NCI-H187 treated with DMSO at 0.1 percent for 48 hours (cell line): ENCODE results near the gene ASCL5.

ENCODE experiments used
- DNase-seq: peaks from one replicate; lab custom pipeline; 2025; lab: John Stamatoyannopoulos, UW

Gene ASCL5

DNA sequence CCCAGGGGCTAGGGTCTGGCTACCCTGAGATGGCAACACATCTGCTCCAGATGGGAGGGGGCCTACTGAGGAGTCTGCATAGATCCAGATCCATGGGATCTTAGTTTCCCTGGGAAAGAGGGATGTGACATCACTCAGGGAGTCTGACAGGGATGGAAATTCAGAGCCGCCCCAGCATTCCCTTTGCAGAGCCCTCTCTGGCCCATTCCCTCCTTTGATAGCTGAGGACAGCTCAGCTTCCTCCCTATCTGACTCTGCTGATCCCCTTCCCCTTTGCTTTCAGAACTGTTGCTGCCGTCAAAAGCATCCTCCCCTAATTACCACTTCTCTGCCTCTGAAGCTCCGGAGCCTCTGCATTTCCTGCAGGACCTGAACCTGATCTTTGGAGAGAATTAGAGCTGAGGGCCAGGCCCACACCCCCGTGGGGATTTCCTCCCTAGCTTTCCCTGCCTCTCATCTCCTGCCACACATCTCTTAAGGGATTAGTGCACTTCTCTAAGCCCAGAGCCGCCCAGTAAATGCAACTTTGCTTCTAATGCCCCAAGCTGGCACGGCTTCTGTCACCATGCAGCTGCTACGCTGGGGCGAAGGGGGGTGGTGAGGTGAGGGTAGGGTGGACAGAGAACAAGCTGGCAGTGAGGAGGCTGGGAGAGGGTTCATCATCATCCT lies 9.5 kb upstream of the ASCL5 start:
- no peak for DNase-seq

DNA sequence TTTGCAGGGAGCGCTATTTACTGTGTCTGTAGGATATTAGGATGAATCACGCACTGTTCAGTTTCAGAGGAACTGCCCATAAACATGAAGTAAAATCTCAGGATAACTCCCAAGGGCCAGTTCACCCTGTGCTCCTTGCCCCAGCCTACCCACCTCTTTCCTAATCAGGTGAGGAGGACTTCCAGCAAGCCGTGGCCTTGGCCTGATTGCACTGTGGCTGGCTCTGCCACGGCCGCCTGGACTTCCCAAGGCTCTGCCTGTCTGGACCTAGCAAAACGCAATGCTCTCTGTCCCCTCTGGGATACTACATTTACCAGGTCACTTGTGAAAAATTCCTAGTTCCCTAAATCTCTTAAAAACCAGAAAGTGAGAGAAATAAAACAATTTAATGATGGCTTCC lies 7.4 kb upstream of the ASCL5 start:
- no peak for DNase-seq

DNA sequence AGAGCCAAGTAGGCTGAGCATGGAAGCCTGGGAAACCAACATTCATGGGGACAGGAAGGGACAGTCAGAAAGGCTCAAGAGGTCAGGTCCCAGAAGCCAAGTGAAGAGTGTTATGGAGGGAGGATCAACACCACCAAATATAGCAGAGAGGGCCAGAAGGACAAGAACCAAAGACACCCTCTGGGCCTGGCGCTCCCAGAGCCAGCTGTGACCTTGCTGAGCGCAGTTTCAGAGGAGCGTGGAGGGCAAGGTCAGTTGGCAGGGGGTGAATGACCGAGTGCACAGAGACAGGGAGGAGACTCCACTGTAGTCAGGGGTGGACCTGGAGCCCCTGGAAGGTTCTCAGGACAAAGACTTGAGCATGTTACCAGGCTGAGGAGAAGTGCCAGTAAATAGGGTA lies 4.4 kb upstream of the ASCL5 start:
- DNase-seq, result no peak

DNA sequence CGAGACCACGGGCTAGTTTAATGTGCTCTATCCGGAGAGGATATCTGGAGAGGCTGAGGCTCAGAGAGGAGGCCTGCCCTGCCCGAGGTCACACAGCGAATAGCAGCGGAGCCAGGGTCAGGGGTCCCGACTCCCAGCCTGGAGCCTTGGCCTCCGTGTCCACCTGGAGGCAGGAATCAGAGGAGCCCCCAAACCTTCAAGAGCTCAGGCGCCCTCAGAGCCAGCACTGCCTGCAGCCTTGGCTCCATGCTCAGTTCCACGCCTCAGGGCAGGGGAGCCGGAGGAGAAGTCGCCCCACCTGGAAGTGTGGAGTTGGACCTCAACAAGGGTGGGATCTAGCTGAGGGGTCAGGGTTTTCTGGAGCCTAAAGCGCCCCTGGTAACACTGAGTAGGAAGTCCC lies 2.0 kb upstream of the ASCL5 start:
- no peak for DNase-seq

DNA sequence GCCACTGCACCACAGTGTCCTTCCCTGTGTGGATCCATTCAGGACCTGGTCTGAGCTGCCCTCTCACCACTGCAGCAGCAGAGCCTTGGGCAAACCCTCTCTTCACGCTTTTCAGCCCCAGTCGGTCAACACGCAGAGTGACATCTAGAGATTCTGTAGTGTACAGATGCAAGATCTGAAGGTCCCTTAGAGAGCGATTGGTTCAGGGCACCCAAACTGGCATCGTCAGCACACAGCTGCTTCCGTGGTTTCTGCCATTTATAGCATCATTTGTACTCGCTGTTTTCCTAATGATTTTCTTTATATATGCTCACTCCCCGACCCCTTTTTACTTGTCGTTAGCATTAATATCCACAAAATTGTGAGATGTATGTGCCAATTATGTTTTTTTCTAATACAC lies 1.5 kb upstream of the ASCL5 start:
- no peak for DNase-seq

DNA sequence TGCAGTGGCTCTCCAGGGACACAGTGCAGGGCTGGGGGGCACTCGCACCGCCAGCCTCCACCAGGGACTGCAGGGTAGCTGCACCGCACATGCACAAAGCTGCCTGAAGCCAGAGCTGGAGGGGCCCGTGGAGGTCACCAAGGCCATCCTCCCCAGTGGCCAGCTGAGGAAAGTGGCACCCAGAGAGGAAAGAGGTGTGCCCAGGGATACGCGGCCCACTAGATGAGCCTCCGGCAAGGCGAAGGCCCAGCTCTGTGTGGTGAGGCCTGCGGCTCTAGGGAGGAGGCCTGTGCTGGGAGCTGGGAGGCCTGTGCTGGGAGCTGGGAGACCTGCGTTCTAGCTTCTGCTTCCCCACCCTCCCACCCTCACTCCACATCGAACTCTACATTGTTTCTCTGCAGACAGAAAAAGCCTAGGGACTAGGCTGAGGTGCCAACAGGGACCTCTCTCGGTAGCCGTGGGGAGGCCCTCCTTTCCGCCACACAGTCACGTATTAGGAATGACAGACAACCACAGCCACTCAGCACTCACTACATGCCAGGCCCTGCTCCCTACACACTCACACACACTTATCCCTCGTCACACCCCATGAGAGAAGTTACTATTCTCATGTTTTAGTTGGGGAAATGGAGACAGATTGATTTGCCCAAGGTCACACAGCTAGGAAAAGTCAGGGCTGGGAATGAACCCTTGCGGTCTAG lies 921 bp upstream of the ASCL5 start:
- no peak for DNase-seq

DNA sequence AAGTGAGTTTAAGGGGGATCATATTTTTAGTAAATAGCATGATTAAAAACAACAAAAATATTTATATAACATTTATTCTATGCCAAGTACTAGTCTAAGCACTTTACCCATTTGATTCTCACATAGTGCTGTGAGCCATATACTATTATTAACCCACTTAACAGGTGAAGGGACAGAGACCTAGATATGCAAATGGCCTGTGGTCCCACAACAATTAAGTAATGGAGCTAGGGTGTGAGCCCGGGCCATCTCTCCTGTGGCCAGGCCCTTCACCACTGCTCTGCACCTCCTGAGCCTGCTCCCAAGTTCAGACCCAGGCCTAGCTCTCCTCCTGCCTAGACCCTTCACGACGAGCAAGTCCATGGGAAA lies 537 bp downstream of the ASCL5 start:
- no peak for DNase-seq

DNA sequence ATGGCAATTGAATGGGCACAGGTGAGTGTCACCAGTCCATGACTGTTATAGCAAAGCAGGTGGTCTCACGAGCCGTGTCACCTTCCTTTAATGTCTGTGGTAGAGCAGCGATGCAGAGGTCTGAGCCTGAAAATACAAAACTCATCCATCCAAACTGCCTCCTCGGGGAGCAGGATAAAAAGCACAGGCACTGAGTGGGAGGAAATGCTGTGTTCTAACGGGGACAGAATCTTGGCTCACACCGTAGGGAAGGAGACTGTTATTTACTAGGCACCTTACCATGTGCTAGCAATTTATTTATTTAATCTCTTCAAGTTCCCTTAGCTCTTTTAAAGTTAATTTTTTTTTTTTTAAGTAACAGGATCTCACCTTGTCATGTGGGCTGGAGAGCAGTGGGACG lies 1.2 kb downstream of the ASCL5 start:
- DNase-seq, result no peak

DNA sequence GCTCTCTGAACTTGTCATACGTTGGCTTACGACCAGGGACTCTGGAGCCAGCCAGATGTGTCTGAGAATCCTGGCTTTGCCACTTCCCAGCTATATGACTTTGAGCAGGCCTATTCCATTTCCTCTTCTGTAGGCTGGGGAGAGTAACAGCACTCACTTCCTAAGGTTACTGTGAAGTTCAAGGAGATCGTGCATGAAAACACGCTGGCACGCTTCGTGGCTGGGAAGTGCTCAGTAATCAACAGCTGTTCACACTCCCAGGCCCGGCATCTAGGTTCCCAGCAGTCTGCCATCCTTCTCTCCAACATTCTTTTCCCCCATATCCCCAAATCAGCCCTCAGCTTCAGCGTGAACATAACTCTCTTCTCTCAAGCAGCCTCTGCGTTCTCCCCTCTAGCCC lies 2.0 kb downstream of the ASCL5 start:
- DNase-seq, result no peak

DNA sequence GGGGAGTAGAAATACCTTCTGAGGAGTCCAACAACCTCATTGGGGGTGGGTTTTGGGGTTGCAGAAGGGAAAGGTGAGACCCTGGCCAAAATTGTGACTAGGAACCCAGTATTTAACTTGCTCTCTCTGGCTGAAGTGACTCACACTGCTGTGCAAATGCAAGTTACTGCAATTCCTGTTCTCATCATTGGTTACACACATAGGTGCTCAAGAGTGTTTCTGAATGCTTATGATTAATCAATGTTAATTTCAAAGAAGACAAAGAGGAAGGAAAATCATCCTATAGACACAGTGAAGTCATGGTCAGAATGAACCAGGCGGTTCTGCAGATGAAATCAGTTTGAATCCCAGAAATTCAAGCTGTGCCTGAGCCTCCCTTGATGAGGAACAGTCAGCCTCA lies 3.1 kb downstream of the ASCL5 start:
- DNase-seq, result no peak

DNA sequence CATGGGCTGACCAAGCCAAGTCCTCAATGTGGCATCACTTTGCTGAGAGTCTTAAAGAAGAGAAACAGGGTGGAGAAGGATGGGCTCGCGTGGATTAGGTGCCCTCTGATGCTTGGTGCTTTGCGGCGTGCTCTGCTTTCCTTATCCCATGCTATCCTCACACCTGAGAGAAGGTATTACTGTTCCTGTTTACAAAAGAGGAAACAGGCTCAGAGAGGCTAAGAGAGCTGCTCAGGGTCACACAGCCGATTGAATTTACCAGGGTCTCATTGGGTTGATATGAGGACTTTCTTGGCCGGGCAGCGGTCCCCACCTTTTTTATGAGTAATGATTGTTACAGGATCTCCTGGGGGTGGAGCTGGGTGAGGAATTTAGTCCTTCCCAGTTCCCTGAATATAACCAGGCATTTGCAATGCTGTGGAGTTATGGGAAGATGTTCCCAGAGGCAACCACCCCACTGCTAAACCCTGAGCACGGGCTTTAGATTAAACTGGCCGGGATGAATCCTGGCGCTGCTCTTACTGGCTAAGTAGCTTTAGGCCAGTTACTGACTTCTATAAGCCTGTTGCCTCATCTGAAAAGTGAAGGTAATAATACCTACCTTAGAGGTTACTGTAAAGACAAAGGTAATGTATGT lies 4.5 kb downstream of the ASCL5 start:
- no peak for DNase-seq

DNA sequence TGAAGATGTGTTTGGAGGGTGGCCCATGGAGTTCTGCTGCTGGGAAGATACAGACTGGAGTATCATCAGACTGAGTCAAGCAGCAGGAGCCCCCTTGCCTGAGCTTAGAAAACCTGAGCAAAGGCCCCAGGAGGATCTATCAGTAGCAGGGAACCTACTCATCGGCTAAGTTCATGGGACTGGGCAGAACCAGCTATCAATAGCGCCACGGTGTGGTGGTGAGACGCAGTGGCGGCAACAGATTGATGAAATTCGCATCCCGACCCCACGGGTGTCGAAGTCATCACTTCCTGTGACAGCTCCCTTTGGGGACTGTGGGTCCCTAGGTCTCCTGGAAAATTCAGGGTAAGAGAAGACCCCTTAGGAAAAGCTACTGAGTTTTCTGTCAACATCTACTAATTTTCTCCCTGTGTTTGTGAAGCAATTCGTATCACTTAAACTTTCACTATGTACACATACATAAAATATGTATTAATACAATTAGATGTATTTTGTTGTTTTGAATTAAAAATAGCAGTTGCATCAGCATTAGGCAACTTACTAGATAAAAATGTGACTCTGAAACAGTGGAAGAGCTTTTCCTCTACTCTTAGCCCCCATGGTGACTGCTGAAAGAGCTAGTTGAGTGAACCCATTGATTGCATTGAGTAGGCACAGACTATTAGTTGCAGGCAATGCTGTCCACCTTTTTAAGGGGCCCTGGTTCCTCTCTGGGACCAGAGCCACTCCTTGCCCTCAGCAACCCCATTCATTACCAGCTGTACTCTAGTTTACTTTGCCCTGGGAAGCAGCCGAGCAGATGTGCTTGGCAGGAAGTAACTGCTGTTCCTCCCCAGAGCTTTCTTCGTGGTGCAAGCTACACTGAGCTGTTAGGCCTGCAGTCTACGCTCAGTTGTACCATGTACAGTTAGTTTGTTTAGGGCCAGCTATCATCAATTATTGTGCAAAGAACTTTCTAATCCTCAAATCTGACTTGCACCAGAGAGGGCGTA lies 7.5 kb downstream of the ASCL5 start:
- DNase-seq, result no peak

DNA sequence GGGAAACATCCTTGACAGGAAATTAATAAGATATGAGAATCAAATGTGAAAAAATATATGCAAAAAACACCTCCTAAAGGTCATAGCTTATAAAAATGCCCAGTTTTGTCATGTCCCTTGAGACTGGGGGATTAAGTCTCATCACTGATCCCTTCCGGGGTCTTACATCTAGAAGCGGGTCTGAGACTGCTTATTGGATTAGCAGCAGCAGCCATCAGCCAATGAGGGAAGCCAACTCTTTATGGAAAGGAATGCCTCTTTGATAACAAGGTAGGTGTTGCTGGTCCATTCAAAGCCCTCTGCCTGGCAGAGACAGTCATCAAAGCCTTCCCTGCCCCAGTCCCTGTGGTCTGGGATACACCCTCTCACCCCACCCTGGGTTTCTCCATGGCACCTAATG lies 10.9 kb downstream of the ASCL5 start:
- DNase-seq, result no peak

DNA sequence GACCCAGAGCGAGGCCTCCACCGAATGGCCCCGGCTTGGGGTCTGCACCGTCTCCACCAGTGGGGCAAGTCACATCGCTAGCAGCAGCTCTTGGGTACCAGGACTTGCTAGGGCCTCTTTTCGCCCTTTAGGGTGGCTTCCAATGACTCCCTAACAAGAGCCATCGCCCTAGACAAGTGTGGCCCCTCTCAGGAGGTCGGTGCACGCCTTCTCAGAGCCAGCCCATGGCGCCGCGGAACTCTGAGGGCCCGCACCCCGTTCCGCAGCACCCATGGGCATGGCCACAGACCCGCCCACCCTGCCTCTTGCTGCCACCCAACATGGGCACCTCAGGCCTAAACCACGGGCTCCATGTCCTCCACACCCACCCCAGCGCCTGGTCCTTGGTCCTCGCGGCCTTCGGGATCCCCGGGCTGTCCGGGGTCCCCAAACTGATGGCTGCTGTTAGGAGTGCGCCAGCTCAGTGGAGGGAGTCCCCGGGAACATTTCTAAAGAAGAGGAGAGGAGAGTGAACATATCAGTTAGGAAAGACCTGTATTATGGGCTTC lies 11.5 kb downstream of the ASCL5 start:
- DNase-seq, result no peak

DNA sequence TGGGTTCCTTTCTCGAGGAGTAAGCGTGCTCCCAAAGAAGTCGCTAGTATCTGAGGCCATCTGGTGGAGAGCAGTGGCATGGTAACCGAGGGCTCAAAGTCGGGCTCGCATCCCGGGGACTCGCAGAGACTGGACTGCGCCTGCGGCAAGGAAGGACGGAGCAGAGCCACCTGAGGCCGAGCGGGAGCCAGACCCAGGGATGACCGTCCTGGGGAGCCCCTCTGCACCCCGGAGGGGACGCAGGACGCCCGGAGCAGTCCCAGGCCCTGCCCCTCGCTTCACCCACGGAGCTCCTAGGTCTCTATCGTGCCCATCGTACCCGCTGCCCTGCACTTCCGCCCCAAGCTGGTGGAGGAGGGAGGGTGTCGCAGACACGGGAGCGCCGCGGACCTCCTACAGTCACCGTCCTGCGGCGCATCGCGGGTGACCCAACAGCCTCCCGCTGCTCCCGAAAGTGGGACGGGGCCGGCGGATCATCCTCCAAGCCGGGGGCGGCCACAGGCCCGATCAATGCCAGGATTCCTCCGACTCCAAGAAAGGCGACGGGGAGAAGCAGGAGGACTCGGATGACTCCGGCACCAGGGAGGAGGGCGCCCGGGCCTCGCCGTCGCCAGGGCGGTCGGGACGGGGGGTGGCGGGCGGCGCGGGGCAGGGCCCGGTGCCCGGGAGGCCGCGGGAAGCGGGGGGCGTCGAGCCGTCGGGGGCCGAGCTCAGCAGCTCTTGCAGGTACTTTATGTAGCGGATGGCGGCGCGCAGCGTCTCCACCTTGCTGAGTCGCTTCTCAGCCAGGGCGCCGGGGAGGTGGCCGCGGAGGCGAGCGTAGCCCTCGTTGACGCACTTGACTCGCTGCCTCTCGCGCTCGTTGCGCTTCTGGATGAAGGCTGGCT lies 12.5 kb downstream of the ASCL5 start:
- peak; percentile 66 for DNase-seq

DNA sequence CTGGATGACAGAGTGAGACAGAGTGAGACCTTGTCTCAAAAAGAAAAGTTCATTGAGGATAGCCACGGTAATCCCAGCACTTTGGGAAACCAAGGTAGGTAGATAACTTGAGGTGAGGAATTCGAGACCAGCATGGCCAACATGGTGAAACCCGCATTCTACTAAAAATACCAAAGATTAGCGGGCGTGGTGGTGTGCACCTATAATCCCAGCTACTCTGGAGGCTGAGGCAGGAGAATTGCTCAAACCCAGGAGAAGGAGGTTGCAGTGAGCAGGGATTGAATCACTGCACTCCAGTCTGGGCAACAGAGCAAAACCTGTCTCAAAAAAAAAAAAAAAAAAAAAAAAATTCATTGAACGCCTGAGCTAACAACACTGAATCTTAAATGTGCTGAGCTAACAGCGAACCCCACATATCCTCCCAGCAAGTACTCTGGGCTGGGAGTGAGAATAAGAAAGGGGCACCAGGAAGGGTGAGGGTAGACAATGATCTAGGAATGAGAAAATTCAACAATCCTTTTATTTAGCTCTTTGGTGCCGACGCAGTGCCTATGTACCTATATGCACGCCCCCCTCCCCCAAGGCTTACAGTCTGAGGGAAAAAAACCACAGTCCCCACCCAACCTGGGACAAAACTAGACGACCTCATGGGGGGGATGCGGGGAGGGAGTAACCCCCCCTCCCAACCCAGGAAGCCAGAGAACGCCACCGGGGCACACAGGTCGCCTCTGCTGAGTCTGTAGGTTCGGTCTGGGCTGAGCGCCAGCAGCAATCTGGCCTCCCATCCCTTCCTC lies 13.3 kb downstream of the ASCL5 start:
- DNase-seq, result no peak

DNA sequence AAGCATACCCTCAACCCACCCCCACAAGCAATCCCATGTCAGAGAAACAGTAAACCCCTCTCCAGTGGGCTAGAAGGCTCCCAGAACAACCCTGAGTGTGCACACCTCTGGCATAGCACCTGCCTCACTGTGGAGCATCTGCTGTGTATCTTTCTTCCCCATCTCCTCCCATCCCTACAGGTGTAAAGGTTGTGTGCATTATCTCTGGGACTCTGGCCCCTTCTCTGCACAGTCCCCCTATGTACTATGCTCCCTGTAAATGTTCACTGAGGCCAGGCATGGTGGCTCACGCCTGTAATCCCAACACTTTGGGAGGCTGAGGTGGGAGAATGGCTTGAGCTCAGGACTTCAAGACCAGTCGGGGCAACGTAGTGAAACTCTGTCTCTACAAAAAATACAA lies 14.1 kb downstream of the ASCL5 start:
- no peak for DNase-seq

DNA sequence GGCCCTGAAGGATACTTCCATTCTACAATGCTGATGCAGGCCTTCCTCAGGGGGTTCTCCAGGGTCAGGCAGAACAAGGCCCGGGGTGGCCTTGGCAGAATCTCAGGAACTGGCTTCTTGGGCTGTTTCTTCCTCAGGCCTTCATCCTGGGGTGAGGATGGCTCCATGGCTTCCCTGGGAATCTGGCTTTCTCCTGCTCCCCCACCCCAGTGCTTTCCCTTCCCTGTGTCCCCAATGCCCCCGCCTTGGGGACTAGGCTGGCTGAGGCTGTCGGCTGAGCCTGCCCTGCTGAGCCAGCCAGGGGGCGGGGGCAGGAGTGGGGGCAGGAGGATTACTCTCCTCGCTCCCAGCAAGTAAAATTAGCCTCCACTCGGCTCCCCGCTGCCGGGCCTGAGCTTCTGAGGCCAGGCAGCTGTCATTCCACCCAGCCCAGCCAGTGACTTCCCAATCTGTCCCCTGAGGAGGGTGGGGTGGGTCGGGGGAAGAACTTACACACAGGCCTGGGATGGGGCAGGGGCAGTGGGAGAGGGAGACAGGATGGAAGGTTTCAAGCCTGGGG lies 14.7 kb downstream of the ASCL5 start, which contains the start of gene CACNA1S:
Gene CACNA1S (minus strand): TSS at position 254 of the 559 bp plus-strand sequence. CDS start 87 bp downstream, at position 167.
- DNase-seq, result no peak

DNA sequence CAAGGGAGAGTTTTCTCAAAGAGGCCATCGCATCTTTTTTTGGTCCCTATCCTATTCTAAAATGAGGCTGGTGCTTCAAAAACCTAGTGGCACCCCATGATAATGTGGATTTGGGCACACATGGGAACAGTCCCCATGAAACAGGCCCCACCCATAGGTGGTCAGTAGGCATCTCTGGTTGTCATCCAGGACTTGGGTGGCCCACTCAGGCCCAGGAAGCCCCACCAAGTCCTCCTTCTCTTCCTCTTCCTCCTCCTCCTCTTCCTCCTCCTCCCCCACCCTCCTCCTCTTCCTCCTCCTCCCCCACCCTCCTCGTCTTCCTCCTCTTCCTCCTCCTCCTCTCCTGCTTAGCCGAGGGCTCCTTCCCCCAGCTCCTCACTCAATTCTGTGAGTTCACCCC lies 15.3 kb downstream of the ASCL5 start:
- DNase-seq, result no peak

DNA sequence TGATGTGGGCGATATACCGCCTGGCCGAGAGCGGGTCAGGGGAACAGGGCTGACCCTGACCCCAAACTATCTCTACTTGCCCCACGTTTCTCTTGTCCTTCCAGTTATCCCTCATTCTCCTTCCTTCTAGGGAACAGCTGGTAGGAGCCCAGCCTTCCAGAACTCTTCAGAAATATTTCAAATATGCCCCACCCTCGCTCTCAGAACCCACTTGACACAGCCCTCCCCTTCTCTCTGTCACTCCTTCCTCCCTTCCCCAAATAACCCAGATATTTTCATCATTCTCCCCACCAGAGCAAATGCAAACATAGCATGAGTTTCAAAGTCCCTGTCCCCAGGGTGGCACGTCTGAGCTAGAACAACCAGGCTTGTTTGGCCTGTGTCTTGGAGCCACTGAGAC lies 15.8 kb downstream of the ASCL5 start:
- DNase-seq, result no peak
